A549 (cell line): ENCODE measurements around the gene GOLGA6D. TPM values are rescaled to one million over a fixed set of nuclear protein-coding genes. Genes with fewer than 3 reads are reported as not detected.
"Not testable (repeated sequence)": the region's sequence is repeated elsewhere in the genome, so short reads cannot be mapped to it uniquely, and the experiment has no call there.

Source experiments
- ATAC-seq, 2 experiments: fragments of 200-7000 bp in 1 of 2; fragments of >200 bp in 1 of 2; cut with Nextera tagmentation in 1 of 2; cut with Tn5 transposase in 1 of 2; 3 replicates each; pipeline versions ENCODE4 v1.8.0 to v1.9.1; 2018 to 2020; ENCODE audit warnings: mild to moderate bottlenecking in 1 of 2, moderate library complexity in 1 of 2
- CTCF ChIA-PET: fragments of 300-600 bp; sonication (Branson Sonifier 250); formaldehyde crosslinking; extraction: SDS; loops from one replicate; lab custom pipeline; 2021; ENCODE audit warnings: antibody characterized with exemption, inconsistent platforms; lab: Yijun Ruan, JAX
- POLR2A ChIA-PET: fragments of 350-600 bp; formaldehyde crosslinking; extraction: SDS; loops from one replicate; lab custom pipeline; 2021; ENCODE audit warnings: antibody characterized with exemption, inconsistent platforms; lab: Yijun Ruan, JAX
- DNase-seq, 2 experiments: peaks; one replicate each; pipeline versions ENCODE4 v3.0.0 to v3.0.0-alpha.2; 2011 to 2016; ENCODE audit warnings: low read depth in 1 of 2, low spot score in 1 of 2
- FAIRE-seq: peaks from 2 replicates; lab custom pipeline; 2011; peaks lifted over from hg19 to GRCh38; lab: Jason Lieb, UNC
- H3K27ac ChIP-seq, 2 experiments: fragments of >200 bp; sonication (Bioruptor Twin); formaldehyde crosslinking; 3 replicates each; pipeline ENCODE4 v1.5.1; 2016 to 2017
- H3K4me1 ChIP-seq: fragments of >200 bp; sonication (Bioruptor Twin); formaldehyde crosslinking; 3 replicates; pipeline ENCODE4 v1.6.1; 2016
- H3K4me2 ChIP-seq: fragments of >200 bp; sonication (Bioruptor Twin); formaldehyde crosslinking; 3 replicates; pipeline ENCODE4 v1.6.1; 2016
- H3K4me3 ChIP-seq: fragments of >200 bp; sonication (Bioruptor Twin); formaldehyde crosslinking; 3 replicates; pipeline ENCODE4 v1.5.1; 2016
- H3K9me3 ChIP-seq: fragments of >200 bp; sonication (Bioruptor Twin); formaldehyde crosslinking; 3 replicates; pipeline ENCODE4 v1.6.1; 2016
- ATOH8 ChIP-seq: fragments of 250-450 bp; sonication (Bioruptor Pico); IDR thresholded peaks from 2 replicates; pipeline ENCODE4 v1.5.0; 2020; ENCODE audit warnings: low read depth, mild to moderate bottlenecking, moderate library complexity
- CBX2 ChIP-seq: fragments of 200-600 bp; sonication (generic); IDR thresholded peaks from 2 replicates; pipeline ENCODE4 v1.6.1; 2016; ENCODE audit warnings: low read depth, mild to moderate bottlenecking, borderline replicate concordance
- CHD4 ChIP-seq: fragments of 200-600 bp; sonication (generic); IDR thresholded peaks from 2 replicates; pipeline ENCODE4 v1.6.1; 2016; ENCODE audit warnings: antibody characterized with exemption, mild to moderate bottlenecking, borderline replicate concordance
- CTCF ChIP-seq: fragments of >200 bp; sonication (Bioruptor Twin); formaldehyde crosslinking; IDR thresholded peaks from 3 replicates; pipeline ENCODE4 v1.5.1; 2016
- ELK1 ChIP-seq: fragments of 150-350 bp; IDR thresholded peaks from 2 replicates; pipeline ENCODE4 v1.6.1; 2014; ENCODE audit warnings: low read depth, mild to moderate bottlenecking, low read length
- FOXS1 ChIP-seq: fragments of 250-450 bp; sonication (Bioruptor Pico); IDR thresholded peaks from 2 replicates; pipeline ENCODE4 v1.5.0; 2020; ENCODE audit warnings: mild to moderate bottlenecking, moderate library complexity
- HOXB13 ChIP-seq: fragments of 250-450 bp; sonication (Bioruptor Pico); IDR thresholded peaks from 2 replicates; pipeline ENCODE4 v1.5.0; 2020; ENCODE audit warnings: low read depth, mild to moderate bottlenecking, moderate library complexity
- KDM5A ChIP-seq: fragments of 200-600 bp; sonication (generic); IDR thresholded peaks from 2 replicates; pipeline ENCODE4 v1.6.1; 2016; ENCODE audit warnings: antibody characterized with exemption, mild to moderate bottlenecking
- MAZ ChIP-seq: fragments of 150-350 bp; IDR thresholded peaks from 2 replicates; pipeline ENCODE4 v1.6.1; 2014; ENCODE audit warnings: antibody characterized with exemption, low read depth, low read length, borderline replicate concordance
- NR3C1 ChIP-seq: fragments of >200 bp; sonication (Bioruptor Twin); formaldehyde crosslinking; IDR thresholded peaks from 3 replicates; pipeline ENCODE4 v1.6.1; 2017
- RAD21 ChIP-seq, 2 experiments: fragments of >200 bp in 1 of 2; sonication (Bioruptor Twin) in 1 of 2; formaldehyde crosslinking in 1 of 2; IDR thresholded peaks in 1 of 2; conservative IDR thresholded peaks in 1 of 2; 2 replicates in 1 of 2; 3 replicates in 1 of 2; pipeline ENCODE4 v1.6.1; 2012 to 2018; ENCODE audit warnings: inconsistent platforms in 1 of 2
- RFX5 ChIP-seq: fragments of 450-650 bp; IDR thresholded peaks from 2 replicates; pipeline ENCODE4 v1.7.1; 2014; ENCODE audit warnings: antibody characterized with exemption, mild to moderate bottlenecking, moderate library complexity
- SMC3 ChIP-seq: fragments of >200 bp; sonication (Bioruptor Twin); formaldehyde crosslinking; IDR thresholded peaks from 3 replicates; pipeline ENCODE4 v1.6.1; 2018; ENCODE audit warnings: inconsistent platforms
- WGBS: methylation state at CpG from one replicate; pipeline ENCODE4 v1.1.6; 2017; ENCODE audit errors: missing lambda C conversion rate; 5-methylcytosine and 5-hydroxymethylcytosine counted together
- polyA plus RNA-seq, 4 experiments: library from polyadenylated mRNA; depleted of rRNA in 3 of 4; stranded (reverse); fragments of >200 nt; fragmentation: RNase III in 1 of 4; extraction: RNeasy Plus Mini Kit Qiagen cat#74134 plus additional on column Dnase treatment in 1 of 4; gene quantifications; 2 replicates in 3 of 4; 3 replicates in 1 of 4; pipeline ENCODE4 v1.2.3, GENCODE V29; 2011 to 2017
- TF ChIP-seq, protein P1 (sequence below): fragments of >200 bp; sonication (Bioruptor Twin); formaldehyde crosslinking; IDR thresholded peaks from 2 replicates; pipeline ENCODE4 v1.6.1; 2016

Gene GOLGA6D
- polyA plus RNA-seq, 2 of the 4 experiments (the other 2 are of a cell fraction) = 0.03 to 0.05 TPM

DNA sequence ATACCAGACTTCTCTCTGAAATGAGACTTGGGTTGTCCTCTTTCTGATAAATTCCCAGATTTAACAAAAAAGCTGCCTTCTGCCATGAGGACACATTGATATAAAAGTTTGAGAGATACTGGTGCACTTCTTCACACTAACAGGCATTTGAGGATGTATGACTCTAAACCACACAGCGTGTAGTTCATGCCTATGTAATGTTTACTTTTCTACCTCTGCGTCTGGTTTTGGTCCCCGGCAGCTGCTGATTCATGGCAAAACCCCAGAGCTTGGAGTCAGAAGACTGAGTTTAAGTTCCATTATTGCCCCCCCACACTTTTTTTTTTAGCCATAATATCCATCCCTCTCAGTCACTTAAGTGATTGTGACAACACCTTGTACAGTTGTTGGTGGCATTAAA is 1.5 kb downstream of the GOLGA6D start:
- DNase-seq, H3K4me1 ChIP-seq, H3K27ac ChIP-seq, FAIRE-seq, CTCF ChIA-PET, POLR2A ChIA-PET, H3K9me3 ChIP-seq, H3K4me2 ChIP-seq, H3K4me3 ChIP-seq: not testable (repeated sequence)
- ATAC-seq = peak in 1 of 2 experiments; percentile 82; a peak in 2 of 6 replicates
- WGBS = no CpG with 5 or more reads among the region's 3 CpGs

- H3K9me3 ChIP-seq, ATAC-seq, H3K4me1 ChIP-seq, POLR2A ChIA-PET, DNase-seq, H3K4me2 ChIP-seq, CTCF ChIA-PET, FAIRE-seq, H3K4me3 ChIP-seq, H3K27ac ChIP-seq: not testable (repeated sequence)
- 68% methylated on average over 5 of the region's 18 CpGs for WGBS
These were observed 11.0 kb downstream of the GOLGA6D start for GRCh38 chr15:75293660-75294059.

DNA sequence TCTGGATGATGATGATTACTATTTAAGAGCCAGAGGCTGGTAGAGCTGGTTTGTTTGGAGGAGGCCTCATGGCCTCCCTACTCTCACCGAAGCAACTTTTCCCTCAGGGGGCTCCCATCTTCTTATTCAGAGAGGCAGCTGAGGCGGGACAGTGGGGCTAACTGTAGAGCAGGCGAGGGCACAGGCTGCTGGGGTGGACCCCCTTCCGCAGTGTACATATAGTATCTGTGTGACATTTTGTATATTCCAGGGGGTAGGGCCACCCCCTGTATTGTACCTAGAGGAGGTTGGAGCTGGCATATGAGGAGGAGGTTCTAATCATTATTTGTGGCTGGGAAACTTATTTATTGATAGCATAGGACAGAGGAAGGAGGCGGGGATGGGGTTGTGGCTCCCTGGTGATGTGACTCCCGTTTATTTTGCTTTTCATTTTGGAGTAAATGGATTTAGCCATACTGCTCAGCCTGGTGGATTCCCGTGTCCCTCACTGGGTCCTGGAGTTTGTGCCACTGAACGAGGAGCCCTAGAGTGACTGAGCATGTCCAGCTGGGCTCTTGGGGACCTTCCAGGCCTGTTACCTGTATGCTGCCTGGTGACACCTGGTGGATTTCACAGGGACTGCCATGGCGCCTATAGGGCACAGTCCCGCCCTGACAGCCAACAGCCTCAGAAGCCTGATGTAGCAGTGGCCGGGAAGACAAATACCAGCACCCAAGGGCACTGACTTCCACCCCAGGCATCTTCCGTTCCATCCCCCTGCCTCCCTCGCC is 16.1 kb downstream of the GOLGA6D start:
- H3K27ac ChIP-seq = 0 out of 6 replicates have a peak overlapping the region, but pooled peaks of 1 of the 2 experiments have one; percentile 66
- H3K4me3 ChIP-seq, H3K4me1 ChIP-seq, H3K9me3 ChIP-seq, DNase-seq, POLR2A ChIA-PET: not testable (repeated sequence)
- ATAC-seq = peak; percentile 98 to 99
- peak overlapping the region; percentile 58 for H3K4me2 ChIP-seq
- FAIRE-seq = peak; percentile 18
- CTCF ChIA-PET = interaction anchor here (0.7 to 2.4 kb wide), 4 partner anchors 90 to 1234 kb away, joined by 3 to 12 read pairs (median 5); no protein-coding TSS in a partner anchor
- WGBS = 36% methylated on average over 12 of the region's 13 CpGs

- CTCF ChIA-PET = interaction anchor here (1.4 to 2.4 kb wide), 4 partner anchors 9 to 270 kb away, joined by 3 to 12 read pairs (median 5); no protein-coding TSS in a partner anchor
- not testable (repeated sequence) for DNase-seq, H3K9me3 ChIP-seq, FAIRE-seq
- ATAC-seq = peak; percentile 96 to 99
- 0 out of 6 replicates have a peak overlapping the region, but pooled peaks of 1 of the 2 experiments have one; percentile 66 for H3K27ac ChIP-seq
- TF ChIP-seq SMC3 (peak; percentile 51; the same call in 2 of the 3 replicates), CTCF (peak; percentile 58), RAD21 (conservative IDR thresholded peaks at IDR 0.05 in 1 of 2, IDR thresholded peaks at IDR 0.05 in 1 of 2) (peak; percentile 31 to 46)
- TF ChIP-seq, all 56 proteins: peak for 3; not testable (repeated sequence) for 53
- H3K4me1 ChIP-seq, POLR2A ChIA-PET, H3K4me3 ChIP-seq: not testable (repeated sequence)
- H3K4me2 ChIP-seq = peak overlapping the region; percentile 58
- WGBS = 11% methylated on average over 6 of the region's 6 CpGs
These were observed 16.7 kb downstream of the GOLGA6D start for GRCh38 chr15:75299311-75299688.

GRCh38 chr15:75300026-75300425 is 17.4 kb downstream of the GOLGA6D start:
- DNase-seq, H3K27ac ChIP-seq, H3K9me3 ChIP-seq, ATAC-seq, FAIRE-seq, H3K4me3 ChIP-seq, H3K4me1 ChIP-seq, H3K4me2 ChIP-seq, POLR2A ChIA-PET: not testable (repeated sequence)
- WGBS = 41% methylated on average over 6 of the region's 6 CpGs
- CTCF ChIA-PET = interaction anchor here (1.0 to 2.4 kb wide), 6 partner anchors 8 to 270 kb away, joined by 3 to 12 read pairs (median 4); no protein-coding TSS in a partner anchor

GRCh38 chr15:75302318-75302717 is 19.7 kb downstream of the GOLGA6D start:
- DNase-seq (no peak), ATAC-seq (no peak), FAIRE-seq (no peak)
- WGBS = 34% methylated on average over 8 of the region's 9 CpGs
- POLR2A ChIA-PET = no interaction called here
- H3K9me3 ChIP-seq = no peaks in the 10 kb centered on the region
- no peaks in the 10 kb centered on the region for H3K4me1 ChIP-seq
- CTCF ChIA-PET = no interaction called here
- no peak overlapping the region for H3K27ac ChIP-seq
- no peak overlapping the region for H3K4me2 ChIP-seq
- H3K4me3 ChIP-seq = no peak overlapping the region
- TF ChIP-seq, protein P1, sequence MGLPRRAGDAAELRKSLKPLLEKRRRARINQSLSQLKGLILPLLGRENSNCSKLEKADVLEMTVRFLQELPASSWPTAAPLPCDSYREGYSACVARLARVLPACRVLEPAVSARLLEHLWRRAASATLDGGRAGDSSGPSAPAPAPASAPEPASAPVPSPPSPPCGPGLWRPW = no peak
- TF ChIP-seq FOXS1 (CRISPR knock-in tag) (no peak), CBX2 (no peak), RFX5 (no peak), MAZ (no peak), NR3C1 (no peak), ATOH8 (no peak), ELK1 (no peak), KDM5A (no peak), CHD4 (no peak), HOXB13 (CRISPR knock-in tag) (no peak)
